Peyer's patch (tissue), 4 donors: ENCODE data around the gene PPP1R37.

ENCODE experiments used
- POLR2A ChIP-seq, 2 donors: fragments of 450-650 bp; IDR thresholded peaks; one replicate each; pipeline ENCODE4 v1.5.1; 2017; ENCODE audit warnings: antibody characterized with exemption in 2 of 2, mild to moderate bottlenecking in 2 of 2, moderate library complexity in 2 of 2
- TF ChIP-seq, protein P1 (sequence below), 6 experiments: fragments of 450-650 bp in 4 of 6; fragments of 200-600 bp in 2 of 6; sonication (generic) in 1 of 6; IDR thresholded peaks; one replicate each; pipeline ENCODE4 v1.5.1; 2017 to 2019; ENCODE audit warnings: antibody characterized with exemption in 6 of 6, mild to moderate bottlenecking in 3 of 6, moderate library complexity in 1 of 6

DNA sequence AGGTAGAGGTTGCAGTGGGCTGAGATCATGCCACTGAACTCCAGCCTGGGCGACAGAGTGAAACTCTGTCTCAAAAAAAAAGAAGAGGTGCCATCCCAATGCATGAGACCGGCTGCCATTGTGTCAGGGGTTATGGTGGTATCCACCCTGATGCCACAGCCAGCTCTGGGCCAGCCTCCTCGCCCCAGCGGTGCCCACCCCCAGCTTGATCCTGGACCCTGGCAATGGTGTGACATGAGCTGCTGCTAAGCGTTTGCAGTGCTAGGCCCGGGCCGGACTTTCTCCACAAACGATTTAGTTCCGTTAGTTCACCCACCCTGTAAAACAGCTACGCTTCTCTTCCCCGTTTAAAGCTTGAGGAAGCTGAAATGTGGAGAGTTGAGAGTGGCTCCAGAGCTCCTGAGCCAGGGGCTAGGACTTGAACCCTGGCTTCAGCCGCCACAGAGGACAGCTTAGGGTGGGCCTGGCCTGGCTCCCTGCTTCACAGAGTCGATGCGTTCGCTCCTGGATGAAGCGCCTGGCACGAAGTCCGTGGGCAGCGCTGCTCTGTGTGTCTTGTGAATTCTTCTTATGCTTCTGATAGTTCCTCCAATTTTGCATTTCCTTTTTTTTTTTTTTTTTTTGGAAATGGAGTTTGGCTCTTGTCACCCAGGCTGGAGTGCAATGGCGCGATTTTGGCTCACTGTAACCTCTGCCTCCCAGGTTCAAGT, 42.4 kb downstream of the PPP1R37 start:
- TF ChIP-seq, protein P1, sequence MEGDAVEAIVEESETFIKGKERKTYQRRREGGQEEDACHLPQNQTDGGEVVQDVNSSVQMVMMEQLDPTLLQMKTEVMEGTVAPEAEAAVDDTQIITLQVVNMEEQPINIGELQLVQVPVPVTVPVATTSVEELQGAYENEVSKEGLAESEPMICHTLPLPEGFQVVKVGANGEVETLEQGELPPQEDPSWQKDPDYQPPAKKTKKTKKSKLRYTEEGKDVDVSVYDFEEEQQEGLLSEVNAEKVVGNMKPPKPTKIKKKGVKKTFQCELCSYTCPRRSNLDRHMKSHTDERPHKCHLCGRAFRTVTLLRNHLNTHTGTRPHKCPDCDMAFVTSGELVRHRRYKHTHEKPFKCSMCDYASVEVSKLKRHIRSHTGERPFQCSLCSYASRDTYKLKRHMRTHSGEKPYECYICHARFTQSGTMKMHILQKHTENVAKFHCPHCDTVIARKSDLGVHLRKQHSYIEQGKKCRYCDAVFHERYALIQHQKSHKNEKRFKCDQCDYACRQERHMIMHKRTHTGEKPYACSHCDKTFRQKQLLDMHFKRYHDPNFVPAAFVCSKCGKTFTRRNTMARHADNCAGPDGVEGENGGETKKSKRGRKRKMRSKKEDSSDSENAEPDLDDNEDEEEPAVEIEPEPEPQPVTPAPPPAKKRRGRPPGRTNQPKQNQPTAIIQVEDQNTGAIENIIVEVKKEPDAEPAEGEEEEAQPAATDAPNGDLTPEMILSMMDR (IDR thresholded peaks at IDR 0.05), result no peak
- TF ChIP-seq POLR2A (IDR thresholded peaks at IDR 0.05), result no peak
